HTR-8/SVneo (cell line): ENCODE results near the gene ABCC8.

Experiments used
- DNase-seq: peaks from one replicate; pipeline ENCODE4 v3.0.0; 2011; ENCODE audit warnings: low spot score, mixed read lengths; ENCODE audit not compliant: insufficient read length
- FAIRE-seq: peaks from 2 replicates; lab custom pipeline; 2011; peaks lifted over from hg19 to GRCh38; lab: Jason Lieb, UNC

The ABCC8 gene

DNA sequence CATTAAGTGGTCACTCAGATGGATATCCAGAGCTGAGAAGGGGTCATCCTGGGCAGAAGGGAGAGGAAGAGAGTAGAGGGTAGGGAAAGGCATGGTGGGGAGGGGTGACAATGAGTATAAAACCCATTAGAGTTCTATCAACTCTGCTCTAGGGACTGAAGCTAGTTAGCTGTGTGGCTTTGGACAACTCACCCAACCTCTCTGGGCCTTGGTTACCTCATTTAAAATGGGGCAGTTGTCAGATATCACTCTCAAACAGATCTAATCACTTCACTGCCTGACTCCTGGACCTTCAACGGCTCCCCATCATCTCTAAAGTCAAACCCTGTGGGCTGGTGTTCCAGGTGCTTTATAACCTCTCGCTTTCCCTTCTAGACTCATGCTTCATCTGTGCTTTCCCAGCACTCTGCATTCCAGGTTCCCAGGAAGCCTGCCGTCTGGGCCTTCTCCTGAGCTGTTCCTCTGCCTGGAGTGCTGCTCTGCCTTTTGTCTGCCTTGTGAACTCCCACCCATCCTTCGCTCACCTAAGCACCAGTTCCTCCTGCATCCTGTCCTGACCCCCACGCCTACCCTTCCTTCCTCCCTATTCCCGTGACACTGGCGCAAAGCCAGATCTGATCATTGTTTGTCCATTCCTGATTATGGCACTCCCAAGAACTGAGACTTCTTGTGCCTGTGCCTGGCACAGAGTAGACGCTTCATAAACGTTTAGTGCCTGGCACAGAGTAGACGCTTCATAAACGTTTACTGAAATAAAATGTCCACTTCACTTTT lies 65.9 kb downstream of the ABCC8 start:
- no peak for DNase-seq
- no peak for FAIRE-seq

DNA sequence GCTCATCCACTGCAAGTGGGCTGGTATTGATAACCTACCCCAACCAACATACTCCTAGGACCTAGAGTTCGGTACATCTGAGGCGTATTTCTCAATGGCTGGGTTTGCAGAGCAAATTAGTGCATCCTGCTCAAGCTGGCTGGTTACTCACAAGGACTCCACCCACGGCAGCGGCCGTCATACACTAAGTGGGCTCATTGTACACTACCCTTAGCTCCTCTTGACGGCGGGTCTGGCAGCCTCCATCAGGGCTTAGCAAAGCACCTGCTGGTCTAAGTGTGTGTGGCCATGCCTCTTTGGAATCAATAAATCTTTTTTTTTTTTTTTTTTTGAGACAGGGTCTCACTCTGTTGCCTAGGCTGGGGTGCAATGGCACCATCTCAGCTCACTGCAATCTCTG lies 68.0 kb downstream of the ABCC8 start:
- no peak for DNase-seq
- no peak for FAIRE-seq

DNA sequence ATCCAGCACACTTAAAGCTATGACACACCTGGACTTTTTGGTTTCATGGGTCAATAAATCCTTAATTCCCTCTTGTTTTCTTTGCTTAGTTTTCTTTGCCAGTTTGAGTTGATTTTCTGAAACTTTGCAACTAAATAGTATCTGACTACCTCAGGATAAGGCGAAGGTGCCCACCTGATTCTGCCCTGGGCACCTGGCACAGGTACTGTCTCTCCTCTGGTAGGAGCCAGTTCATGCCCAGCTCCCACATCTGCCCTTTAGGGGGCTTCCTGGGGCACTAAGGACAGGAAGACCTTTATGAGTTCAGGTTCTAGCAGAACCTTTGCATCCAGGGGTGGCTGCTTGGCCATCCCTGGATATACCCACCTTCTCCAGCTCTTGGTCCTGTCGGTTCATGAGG lies 68.6 kb downstream of the ABCC8 start:
- DNase-seq: no peak
- FAIRE-seq: no peak

DNA sequence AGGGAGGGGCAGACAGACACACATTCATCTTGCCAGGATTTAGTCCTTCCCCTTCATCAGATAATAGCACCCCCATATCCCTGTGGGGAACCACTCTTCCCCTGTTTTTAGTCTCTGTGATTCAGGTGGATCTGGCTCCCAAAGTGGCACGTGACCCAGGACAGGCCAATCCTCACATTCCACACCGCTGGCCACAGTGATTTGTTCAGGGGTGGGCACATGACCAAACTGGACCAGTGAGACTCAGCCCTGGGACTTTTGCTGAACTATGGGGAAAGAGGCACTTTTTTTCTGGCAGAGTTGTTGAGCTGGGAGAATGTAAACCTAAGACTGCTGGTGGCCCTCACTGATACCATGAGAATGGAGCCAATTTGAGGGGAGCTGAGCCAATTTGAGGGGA lies 69.1 kb downstream of the ABCC8 start:
- FAIRE-seq (no peak), DNase-seq (no peak)

DNA sequence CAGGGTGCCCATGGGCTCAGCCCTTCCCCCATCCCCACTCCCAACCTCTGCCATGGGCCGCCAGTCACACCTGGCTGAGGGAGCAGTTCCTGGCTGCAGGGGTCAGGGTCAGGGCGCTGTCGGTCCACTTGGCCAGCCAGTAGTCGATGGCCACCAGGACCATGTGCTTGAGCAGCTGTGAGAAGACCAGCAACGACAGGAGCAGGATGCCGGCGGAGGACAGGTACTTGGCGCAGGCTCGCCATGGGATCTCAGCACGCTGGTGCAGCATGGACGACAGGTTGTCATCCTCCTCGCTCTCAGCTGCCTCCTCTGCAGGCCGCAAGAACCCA lies 69.9 kb downstream of the ABCC8 start:
- no peak for DNase-seq
- no peak for FAIRE-seq

DNA sequence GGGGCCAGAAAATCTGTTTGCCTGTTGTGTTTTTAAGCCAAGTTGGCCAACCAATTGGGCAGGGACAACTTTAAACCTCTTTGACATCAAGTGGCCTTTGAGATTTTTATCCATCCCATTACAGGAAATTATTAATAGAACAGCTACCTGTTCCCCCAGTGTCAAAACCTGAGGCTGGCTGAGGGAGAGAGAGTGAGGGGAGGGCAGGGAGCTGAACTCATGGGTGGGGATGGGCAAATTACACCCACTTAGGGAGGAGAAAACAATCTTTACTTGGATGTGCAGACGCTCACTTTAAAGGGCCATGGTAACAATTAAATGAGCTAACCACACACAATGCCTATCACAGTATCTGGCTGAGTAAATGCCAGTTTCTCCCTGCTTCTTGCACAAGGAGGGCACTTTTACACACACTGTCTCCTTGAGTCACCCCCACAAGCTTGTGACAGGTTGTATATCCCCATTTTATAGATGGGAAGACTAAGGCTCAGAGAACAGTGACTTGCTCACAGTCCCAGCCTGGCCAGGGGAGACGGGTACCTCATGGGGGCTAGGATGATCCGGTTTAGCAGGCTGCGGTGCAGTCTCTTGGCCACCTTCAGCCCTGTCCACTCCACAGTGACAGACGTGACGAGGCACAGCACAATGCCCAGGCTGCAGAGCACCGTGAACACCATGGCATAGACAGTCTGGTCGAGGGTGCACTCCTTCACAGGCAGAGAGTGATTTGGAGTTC lies 70.4 kb downstream of the ABCC8 start:
- FAIRE-seq (peak; percentile 28), DNase-seq (no peak)

DNA sequence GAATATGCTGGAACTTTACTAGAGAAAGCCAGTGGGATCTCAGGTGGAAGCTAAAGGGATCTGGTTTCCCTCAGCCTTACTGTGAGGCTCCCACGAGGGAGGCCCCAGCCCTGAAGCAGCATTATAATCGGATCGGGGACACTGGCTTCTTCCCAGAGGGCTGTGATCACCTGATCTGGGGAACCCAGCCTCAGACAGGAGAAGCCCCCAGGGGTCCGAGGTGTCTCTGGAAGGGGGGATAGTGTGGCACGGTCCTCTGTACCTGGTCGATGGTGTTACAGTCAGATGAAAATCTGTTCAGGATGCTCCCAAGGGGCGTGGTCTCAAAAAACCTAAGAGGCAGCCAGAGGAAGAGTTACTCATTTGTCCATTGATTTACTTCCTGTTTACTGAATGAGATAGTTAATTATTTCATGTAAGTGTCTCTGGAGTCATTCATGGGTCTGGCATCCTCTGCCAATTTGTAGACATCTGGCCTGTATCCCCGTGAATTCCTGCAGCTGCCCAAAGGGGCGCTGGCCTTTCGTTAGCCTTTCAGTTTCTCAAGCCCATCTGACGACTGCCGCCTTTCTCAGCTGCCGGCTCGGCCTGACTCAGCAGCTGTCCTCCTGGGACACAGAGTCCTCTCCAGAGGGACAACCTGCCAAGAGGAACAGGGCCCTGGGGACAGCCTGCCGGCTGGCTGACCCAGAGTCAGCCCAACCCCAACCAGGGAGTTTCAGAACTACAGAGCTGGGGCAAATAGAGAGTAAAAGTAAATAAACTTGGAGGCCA lies 71.2 kb downstream of the ABCC8 start:
- FAIRE-seq (no peak), DNase-seq (no peak)

DNA sequence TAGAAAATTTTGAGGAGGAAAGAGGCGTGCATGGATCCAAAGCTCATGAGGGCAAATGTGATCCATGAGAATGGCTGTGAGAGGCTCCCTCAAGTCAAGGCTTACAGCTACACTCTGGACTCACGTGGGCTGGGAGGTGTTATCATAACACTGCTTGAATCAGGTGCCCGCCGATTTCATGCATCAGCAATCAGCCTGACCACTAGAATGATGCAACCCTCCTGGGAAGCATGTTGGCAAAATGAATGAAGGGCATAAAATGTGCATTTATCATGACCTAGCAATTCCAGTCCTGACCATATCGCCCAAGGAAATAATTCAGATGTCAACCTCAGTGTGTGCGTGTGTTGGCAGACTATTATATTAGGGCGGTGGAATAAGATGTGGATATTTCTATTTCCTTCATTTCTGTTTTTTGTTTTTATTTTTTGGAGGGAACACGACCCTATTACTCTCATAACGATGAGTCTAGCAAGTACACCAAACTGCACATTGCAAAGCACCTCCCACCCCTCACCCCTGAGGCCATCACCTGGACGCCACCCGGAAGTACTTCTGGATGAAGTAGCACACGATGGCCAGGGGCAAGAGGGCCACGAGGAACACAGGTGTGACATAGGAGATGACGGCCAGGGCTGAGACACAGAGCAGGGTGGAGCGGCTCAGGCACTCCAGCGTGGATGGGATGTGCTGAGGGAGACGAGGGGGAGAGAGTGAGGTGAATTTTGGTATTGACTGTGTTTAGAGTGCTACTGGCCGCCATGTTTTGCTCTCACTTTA lies 72.5 kb downstream of the ABCC8 start:
- DNase-seq (no peak), FAIRE-seq (no peak)

DNA sequence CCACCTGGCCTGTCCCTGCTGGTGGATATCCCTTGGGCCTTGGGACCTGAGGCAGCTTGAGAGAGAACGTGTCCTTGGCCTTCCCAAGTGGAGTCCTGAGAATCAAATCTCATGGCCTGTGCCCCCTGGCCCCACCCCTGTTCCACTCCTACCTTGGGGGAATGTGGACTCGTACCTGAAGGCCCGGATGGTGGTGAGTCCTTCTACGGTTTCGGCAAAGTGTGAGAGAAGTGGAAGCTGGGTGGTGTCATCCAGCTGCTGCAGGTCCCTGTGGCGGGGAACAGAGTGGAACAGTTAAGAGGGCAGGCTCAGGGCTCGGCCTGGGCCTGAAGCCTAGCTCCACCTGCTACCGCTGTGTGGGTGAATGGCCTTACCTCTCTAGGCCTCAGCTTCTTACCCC lies 74.2 kb downstream of the ABCC8 start:
- FAIRE-seq (no peak), DNase-seq (no peak)

DNA sequence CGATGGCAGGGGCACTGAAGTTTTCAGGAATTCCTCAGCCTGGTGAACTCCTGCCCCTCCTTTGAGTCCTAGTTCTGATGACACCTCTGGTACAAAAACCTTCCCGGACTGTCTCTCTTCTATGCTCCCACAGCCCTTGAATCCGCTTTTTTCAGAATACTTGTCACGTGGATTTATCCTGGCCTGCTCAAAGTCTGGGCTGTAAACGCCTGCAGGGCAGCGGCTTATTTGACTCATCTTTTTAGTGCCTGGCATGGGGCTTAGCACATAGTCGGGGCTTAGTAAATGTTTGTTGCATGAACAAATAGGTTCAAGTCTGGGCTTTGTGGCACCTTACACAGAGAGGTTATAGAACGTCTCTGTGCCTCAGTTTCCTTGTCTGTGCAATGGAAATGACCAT lies 74.8 kb downstream of the ABCC8 start:
- DNase-seq (no peak), FAIRE-seq (no peak)

DNA sequence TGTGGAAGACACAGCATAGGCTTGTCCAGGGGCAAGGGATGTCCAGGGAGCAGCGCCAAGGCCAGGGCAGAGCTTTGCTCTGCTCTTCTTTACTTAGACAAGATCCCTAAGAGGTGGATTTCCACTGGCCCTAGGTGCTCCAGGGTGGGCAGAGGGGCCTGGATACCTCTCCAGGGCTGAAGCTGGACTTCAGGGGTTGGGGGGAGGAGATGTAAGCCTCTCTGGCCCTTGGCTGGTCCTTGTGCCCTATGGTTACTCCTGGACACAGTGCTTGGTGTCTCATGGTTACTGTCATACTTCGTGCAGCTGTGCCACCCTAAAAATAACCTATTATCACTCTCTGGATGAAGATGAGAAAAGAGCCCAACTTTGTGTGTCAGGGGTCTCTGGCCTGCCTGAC lies 75.3 kb downstream of the ABCC8 start:
- DNase-seq (no peak), FAIRE-seq (no peak)

DNA sequence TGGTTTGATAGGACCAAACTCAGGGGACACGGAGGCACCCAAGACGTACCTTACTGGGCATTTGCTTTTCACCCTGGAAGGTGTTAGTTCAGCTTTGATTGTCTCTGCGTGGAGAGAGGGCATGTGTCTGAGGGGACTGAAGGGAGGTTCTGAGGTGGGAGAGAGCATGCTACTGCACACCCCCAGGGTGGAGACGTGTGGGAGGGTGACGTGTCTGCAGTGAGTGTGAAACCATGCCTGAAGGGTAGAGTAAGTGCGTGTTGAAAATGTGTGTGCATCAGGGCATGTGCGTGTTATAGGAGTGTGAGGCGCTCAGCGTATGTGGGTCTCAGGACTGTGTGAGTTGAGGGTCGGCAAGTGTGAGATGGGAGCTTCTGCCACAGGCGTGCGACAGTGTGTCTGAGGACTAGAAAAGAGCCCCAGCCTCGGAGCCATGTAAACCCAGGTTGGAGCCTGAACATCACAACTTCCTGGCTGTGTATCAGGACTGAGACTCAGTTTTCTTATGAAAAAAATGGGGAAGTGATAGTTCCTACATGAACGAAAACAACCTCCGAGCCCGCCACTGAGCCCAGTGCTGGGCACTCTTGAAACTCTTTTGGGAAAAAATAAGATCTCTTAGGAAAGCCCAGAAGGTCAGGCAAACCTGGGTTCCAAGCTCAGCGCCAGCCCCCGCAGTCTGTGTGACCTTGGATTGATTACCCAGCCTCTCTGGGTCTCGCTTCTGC lies 76.4 kb downstream of the ABCC8 start:
- DNase-seq (no peak), FAIRE-seq (peak; percentile 63)

DNA sequence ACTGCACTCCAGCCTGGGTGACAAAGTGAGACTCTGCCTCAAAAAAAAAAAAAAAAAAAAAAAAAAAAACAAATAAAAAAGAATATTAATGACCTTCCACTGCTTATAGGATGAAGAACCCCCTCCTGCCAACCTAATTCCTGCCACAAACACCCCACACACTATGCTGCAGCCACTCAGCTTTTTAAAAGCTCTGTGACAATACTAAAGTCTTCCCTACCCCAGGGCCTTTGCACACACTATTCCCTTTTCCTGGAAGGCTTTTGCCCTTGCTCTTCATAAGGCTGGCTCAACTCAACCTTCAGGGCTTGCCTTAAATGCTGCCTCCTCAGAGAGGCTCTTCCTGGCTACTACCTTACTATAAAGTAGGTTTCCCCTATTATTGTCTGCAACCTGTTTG lies 77.4 kb downstream of the ABCC8 start:
- DNase-seq: no peak
- no peak for FAIRE-seq

DNA sequence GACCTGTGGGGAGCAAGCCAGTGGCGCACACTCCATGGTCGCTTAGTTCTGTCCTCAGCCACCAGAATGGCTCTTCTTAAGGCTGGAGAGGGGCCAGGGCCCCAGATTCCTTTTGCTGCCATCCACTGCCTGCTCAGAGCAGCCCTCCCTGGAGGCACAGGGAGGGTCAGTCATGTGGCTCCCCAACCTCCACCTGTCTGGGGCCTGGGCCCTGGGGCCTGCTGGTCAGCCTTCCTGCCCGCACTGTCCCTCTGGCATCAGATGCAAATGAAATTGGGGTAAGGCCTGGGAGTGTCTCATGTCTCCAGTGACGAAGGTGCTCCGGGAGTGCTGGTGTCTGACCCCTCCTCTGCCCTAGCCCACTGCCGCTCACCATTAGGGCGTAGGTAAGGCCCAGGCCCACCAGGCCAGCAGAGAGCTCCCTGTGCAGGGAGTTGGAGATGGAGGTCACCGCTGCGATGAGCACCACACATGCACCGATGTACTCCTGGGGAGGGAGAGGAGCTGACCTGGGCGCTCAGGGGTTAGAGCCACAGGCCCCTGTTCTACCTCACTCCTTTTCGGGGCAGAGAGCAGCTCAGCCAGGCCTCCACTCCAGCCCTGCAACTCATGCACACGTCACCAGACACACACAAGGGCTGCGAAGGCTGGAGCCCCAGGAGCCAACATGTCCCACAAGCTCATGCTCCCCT lies 79.2 kb downstream of the ABCC8 start:
- FAIRE-seq (no peak), DNase-seq (no peak)

DNA sequence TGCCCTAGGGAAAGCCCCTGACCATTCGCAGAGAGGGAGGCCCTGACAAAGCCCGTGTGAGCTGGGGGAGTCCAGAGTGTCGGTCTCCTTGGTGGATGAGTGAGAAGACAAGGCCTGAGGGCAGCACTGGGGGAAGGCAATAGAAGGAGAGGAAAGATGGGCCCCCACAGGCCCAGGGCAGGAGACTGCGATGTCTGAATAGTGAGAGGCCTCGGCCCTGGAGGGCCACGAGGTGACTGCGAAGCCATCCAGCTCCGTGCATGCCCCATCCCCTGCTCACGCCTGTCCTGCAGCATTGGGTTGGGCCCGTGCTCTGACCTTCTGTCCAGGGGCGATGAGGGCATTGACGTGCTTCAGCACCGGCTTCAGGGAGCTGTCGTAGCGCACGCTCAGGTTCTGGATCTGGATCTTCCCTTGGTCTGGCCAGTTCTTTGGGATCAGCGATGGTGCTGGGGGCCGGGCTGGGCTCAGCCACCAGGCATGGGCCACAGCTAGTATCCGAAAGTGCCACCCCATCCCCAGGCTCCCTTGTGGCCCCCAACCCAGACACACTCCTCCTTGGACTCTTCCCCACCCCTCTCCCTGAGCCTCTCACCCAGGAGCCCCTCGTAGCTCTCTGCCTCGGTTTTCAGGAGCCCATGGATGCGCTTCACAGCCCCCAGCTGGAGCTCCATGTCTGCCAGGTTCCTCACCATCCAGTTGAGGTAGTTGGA lies 79.9 kb downstream of the ABCC8 start:
- FAIRE-seq (no peak), DNase-seq (no peak)

DNA sequence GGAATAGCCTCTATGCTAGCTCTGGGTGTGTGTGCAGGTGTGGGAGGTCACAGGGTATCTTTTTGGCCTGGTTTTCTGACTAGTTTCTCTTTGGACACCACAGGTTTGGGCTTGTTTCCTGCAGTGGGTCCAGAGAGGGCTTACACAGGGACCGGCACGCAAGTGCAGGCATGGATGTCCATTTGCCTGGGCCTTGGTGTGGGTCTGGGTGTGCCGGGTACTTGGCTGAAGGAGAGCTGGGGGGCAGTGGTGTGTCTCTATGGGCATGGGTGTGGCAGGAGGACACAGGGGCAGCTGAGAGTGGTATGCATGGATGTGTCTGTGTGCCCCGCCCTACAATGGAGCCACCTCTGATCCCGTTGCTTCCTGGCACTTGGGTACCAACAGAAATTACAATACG lies 80.7 kb downstream of the ABCC8 start:
- FAIRE-seq (no peak), DNase-seq (no peak)

DNA sequence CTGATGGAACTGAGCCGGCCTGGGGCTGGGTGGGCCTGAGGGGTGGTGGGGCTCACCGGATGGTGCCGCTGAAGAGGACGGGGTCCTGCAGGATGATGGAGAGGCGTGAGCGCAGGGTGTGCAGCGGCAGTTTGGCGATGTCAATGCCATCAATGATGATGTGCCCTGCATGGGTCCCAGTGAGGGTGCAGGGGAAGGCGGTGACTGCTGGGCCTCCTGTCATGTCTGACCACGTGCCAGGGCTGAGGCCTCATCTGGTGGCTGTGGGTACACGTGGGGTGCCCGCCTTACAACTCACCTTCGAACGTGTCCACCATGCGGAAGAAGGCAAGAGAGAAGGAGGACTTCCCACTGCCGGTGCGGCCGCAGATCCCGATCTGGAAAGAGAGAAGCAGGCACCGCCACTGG lies 81.1 kb downstream of the ABCC8 start:
- FAIRE-seq (no peak), DNase-seq (no peak)

DNA sequence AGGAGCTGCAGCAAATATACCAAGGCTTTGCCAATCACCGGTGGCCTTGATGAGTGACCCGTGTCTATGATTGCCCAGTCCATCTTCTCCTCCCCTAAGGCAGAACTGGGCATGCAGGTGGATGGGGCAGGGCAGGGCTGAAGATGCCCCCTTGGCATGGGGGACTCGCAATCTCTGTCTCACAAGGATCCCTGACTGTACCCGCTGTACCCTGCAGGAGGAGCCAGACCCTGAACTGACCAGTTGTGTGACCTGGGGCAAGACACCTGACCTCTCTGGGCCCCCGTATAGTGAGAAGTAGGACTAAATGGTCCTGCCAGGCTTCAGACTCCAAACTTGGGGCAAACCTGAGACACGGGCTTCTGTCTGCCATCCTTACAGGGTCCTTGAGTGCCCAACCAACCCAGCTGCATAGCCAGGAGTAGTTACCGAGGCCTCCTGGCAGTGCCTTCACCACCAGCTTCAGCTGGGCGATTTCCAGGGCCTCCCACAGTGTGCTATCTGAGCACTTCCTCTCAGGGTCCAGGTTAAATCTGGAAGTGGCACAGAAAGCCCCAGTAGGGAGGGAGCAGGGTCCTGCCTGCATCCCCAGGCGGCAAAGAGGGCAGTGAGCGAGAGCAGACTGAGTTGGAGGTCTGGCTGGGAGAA lies 81.8 kb downstream of the ABCC8 start:
- DNase-seq (no peak), FAIRE-seq (no peak)
